Head of caudate nucleus (tissue), 42 donors: Measurements from ENCODE around the gene FAM98B.

Experiments used
- DNase-seq, 42 donors: peaks; one replicate each; pipeline versions ENCODE4 v3.0.0 to v3.0.0-alpha.2; 2020 to 2021; ENCODE audit warnings: mixed read lengths in 7 of 42
- intact Hi-C: fragments of 100-400 bp; cut with DNase I; formaldehyde crosslinking; loops from one replicate; pipeline ENCODE4 v1.15.0; 2022

Gene FAM98B

DNA sequence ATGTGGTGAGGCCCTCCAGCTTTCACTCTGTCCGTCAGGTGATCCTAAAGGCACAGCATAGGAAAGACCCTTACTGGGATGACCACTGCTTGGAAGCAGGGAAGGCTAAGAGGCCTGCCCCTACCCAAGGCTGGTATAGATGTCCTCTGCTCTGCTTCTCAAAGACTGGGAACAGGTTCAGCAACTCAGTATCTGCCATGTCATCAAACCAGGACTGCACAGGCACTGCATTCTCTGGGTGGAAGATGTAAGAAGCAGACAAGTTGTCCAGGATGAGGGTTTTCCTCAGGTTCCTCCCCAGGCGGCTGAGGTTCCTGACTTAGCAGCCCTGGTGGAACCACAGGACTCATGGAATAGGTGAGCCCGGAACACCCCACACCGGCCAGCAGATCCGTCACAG lies 4.7 kb downstream of the FAM98B start:
- intact Hi-C loops = no loop called here
- DNase-seq = no peak

DNA sequence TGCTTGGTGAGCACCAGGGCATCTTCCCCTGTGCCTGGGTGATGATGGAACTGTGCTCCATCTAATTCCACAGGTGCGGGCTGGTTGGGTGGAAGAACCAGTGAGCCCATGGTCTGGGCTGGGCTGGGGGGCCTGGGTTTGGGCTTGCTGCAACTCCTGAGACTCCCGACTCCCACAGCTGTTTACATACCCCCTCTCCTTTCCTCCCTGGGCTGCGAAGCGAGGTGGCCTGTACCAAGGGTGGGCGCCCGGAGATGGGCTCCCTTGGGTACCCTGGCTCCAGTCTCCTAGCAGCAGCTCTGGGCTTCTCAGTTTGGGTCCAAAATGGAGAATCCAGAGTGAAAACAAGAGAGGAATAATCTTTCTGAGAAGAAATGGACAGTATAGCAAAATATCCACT lies 5.6 kb downstream of the FAM98B start:
- intact Hi-C loops = no loop called here
- DNase-seq = no peak

DNA sequence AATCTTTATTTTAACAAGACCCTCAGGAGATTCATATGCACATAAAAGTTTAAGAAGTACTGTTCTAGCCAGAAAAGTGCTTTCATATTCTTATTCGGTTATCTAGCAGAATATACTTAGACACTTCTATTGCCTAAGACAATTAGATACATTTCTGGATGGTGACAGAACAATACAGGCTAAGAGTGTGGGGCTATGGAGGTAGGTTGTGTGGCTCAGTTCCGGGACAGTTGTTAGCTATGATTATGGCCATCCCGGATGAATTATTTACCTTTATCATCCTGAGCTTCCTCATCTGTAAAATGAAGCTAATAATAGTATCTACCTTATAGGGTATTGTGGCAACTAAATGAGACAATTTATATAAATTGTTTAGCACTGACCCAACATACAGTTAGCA lies 6.6 kb downstream of the FAM98B start:
- no peak for DNase-seq
- intact Hi-C loops = no loop called here

DNA sequence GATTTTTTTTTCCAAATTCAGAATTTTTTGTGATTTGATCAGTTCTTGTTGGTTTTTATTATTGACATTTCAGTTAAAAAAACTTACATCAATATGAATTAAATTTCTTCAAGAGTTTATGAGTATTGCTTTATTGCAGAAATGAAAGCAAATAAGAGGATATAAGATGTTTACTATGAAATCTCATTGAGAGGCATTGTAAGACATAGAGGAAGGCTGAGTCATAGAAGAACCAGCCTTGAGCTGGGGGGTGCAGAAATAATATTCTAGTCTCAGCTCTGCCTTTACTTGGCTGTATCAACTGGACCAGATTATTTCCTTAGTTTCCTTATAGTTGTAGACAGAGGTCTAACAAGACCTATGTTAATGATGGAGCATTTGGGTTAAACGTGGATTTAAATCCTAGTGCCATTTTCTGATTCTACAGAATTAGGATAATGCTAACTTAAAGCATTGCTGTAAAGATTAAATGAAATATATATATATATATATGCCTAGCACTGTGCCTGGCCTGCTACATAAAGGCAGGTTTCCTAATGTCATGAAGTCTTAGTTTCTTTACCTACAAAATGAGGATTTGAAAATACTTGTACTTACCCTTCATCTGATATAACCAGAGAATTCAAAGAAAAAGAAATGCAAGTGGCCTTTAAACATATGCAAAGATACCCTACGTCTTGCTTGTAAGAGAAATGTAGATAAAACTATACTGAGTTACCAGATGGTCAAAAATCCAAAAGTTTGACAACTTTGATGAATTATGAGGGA lies 7.3 kb downstream of the FAM98B start:
- no peak for DNase-seq
- intact Hi-C loops = no loop called here

DNA sequence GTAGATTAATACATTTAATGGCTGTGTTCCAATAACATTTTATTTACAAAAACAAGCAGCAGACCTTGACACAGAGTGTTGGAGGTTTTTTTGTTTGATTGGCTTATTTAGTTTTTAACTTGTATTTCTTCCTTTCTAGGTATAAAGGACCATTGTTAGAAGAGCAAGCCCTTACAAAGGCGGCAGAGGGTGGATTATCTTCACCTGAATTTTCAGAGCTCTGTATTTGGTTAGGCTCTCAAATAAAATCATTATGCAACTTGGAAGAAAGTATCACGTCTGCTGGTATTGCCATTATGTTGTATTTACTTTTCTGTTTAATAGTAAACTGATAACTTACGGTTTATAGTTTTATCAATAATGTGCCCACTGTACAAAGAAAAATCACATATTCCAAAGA lies 10.0 kb downstream of the FAM98B start:
- intact Hi-C loops = no loop called here
- DNase-seq = no peak

DNA sequence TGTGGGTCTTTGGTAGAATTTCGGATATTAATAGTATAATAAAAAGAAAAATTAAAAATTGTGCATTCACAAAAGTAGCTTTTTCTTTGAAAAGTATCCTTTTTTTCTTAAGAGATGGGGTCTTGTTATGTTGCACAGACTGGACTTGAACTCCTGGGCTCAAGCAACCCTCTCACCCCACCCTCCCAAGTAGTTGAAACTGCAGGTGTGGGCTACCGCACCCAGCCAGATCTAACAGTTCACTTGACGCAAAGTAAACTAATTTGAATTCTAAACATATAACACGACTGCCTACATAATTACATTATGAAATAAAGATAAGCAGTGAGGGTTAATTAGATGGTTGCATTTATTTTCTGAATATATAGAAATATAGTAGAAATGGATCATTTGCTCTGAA lies 10.7 kb downstream of the FAM98B start:
- intact Hi-C loops = no loop called here
- DNase-seq = no peak

DNA sequence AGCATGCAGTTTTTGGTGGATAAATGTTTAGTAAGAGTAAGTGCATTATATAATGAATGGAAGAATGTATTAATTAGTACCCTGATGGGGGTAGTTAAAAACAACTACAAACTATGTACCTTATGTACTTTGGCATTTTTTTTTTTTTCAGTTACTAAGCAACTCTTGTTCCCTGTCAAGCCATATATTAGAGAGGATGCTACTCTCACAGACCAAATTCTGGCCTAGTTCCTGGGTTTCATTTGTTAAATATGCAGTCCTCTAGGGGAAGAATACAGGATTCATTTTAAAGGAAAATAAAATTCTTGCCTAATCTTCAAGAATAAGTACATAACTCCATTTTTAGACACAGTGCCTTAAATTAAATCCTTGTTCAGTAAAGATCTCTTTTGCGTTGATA lies 16.9 kb downstream of the FAM98B start:
- no peak for DNase-seq
- intact Hi-C loops = loop anchor here (5.0 kb wide), 1 partner anchor 211 kb away; no protein-coding TSS in a partner anchor

DNA sequence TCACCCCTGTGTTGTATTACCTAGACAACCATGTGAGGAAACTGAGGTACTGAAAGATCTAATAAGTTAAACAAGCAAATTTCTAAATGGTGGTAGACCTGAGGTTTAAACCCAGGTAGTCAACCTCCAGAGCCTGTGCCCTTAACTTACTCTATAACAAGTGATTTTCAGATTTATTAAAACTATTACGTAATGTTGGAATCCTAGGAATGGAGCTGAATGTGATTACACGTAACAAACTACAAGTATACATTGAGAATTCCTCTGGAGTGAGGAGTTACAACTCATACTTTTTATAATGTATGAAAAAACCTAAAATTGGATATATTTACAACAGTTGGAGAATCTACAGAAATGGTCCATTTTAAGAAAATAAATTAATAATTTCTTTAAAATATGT lies 18.0 kb downstream of the FAM98B start:
- intact Hi-C loops = loop anchor here (5.0 kb wide), 1 partner anchor 210 kb away; no protein-coding TSS in a partner anchor

DNA sequence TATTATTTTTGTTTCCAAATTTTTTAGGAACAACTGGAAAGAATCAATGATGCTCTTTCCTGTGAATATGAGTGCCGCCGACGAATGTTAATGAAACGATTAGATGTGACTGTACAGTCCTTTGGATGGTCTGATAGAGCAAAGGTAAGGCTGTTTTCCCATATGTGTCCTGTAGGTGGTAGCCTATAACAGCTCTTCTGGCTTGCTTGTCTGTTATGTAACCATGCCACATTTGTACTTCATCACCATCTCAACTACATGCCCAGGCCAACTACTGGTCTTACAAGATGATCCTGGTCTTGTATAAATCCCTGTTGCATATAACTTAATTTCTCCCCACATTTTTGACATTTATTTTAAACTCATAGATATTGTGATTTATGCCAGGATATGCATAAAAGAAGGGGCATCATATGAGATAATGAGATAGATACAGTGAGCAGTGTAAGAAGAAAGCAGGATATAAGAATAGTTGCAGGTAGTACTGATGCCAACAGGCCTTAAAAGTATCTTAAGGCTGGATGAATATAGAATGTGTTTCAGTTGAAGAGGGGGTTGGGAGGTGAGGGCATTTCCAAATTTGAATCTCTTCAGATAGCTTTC lies 20.3 kb downstream of the FAM98B start:
- DNase-seq = peak in 25 of 42 donors; percentile 7 to 80 (median 45)
- intact Hi-C loops = loop anchor here (5.0 kb wide), 1 partner anchor 208 kb away; no protein-coding TSS in a partner anchor

More for the DNA sequence above, 18.0 kb downstream of the FAM98B start:
- DNase-seq = no peak

DNA sequence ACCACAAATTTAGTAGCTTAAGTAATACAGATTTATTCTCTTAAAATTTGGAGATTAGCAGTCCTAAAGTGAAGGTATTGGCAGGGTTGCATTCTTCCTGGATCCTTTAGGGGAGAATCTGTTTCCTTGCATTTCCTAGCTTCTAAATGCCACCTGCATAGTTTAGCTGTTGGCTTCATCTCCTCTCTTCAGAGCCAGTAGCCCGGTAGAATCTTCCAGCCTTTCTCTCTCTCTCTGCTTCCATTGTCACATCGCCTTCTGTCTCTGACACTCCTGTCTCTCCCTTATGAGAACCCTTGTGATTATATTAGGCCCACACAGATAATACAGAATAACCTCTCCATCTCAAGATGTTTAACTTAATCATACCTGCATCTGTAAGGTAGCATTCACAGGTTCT lies 21.4 kb downstream of the FAM98B start:
- intact Hi-C loops = no loop called here
- no peak for DNase-seq

DNA sequence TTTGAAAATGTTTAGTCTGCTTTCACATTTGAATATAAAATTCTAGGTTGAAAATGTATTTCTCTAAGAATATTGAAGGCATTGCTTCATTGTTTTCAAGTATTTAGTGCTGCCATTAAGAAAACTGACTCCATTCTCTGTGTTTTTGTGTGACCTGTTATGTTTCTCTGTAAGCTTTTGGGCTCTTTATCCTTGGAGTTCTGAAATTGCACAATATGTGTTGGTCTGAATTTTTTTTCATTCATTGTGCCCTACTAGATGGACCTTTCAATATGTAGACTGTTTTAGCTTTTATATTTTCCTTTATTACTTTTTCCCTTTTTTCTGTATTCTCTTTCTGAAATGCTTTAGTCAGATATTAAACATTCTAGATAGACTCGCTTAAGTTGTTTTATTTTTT lies 22.2 kb downstream of the FAM98B start:
- DNase-seq = no peak
- intact Hi-C loops = no loop called here

DNA sequence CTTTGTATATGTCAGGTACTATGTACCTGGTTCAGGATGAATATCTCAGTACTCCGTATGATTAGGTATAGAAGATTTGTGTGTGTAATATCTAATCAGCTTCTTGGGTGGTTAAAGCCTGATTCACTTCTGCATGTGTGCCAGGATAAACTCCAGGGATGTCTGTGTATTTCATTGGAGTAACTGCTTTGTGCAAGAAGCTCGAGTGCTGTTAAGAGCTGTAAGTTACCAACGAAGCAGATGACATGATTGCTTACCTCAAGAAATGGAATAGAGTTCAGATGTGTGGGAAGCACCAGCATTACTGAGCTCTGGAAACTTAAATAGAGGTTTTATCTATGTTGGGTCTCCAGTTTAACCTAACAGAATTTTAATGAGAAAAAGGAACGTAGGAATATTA lies 23.7 kb downstream of the FAM98B start:
- intact Hi-C loops = no loop called here
- peak in 2 of 42 donors; percentile 25 to 52 for DNase-seq

DNA sequence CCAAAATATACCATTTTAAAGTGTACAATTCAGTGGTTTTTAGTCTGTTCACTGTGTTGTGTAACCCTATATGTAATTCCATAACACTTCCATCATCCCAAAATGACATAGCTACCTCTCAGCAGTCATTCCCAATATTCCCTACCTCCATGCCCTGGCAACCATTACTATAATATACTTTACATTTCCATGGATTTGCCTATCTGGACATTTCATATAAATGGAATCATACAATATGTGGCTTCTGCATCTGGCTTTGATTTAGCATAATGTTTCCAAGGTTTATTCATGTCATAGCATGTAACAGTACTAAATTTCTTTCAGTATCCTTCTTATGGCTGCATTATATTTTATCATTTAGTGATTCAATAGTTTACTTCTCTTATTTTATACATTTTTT lies 25.3 kb downstream of the FAM98B start:
- intact Hi-C loops = no loop called here
- DNase-seq = no peak

DNA sequence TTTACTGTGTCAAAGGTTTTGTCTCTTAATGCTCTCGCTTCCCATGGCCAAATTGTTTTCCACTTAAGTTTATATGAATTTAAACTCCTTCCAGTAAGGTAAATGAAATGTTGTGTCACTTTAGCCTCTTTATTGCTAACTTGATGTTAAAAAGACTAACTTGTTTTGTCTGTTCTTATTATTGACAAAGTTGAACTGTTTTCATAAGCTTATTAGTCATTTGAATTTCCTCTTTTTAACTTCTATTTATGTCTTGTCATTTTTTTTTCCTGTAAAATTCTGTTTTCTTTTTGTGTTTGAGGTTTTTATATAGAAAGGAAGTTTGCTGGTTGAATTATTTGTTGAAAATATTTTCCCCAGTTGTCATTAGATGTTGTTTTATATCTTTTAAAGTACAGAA lies 25.8 kb downstream of the FAM98B start:
- intact Hi-C loops = no loop called here
- DNase-seq = no peak

DNA sequence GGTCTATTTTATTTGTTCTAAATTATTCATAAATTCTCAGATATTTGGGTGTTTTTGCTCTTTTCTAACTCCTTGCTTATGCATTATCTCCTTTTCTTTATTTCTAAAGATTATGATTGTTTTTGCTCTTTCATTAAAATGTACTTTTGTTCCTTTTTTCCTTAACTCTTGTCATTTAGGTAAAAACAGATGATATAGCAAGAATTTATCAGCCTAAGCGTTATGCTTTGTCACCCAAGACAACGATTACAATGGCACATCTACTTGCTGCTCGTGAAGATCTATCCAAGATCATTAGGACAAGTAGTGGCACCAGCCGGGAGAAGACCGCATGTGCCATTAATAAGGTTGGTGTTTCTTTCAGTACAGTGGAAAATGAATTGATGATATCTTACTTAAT lies 27.2 kb downstream of the FAM98B start:
- no peak for DNase-seq
- intact Hi-C loops = no loop called here

DNA sequence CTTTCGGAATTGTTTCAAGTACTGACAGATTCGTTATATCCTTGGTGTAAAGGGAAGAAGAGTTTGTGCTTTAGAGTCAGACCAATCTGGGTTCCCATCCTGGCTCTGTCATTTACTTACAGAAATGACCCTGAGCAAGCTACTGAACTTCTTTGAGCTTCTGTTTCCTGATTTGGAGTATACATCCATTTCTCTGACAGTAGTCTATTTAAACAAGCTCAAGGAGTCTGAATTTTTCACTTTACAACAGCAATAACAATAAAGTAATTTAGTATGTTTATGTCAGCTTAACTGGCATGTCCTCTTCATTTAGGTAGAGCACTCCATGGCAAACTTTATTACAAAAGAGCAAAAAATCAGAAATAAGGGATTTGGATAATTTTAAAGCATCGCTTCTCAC lies 27.8 kb downstream of the FAM98B start:
- no peak for DNase-seq
- intact Hi-C loops = no loop called here

DNA sequence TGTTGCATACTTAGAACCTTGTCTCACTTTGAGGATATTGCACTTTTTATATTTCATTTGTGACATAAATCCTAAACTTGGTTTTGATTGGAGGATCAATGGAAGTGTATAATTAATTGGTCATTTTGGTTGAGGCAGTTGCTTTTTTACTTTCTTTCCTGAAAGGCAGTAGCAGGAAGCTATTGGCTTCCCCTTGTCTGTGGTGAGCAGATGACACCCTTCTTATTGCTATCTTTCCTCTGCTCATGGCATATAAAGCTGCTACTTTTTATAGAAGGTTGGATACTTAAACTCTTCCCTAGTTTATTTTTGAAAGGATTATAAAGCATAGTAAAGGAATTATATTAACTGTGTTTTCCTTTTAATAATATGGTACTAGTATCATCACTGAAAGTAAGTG lies 28.6 kb downstream of the FAM98B start:
- intact Hi-C loops = no loop called here
- no peak for DNase-seq

DNA sequence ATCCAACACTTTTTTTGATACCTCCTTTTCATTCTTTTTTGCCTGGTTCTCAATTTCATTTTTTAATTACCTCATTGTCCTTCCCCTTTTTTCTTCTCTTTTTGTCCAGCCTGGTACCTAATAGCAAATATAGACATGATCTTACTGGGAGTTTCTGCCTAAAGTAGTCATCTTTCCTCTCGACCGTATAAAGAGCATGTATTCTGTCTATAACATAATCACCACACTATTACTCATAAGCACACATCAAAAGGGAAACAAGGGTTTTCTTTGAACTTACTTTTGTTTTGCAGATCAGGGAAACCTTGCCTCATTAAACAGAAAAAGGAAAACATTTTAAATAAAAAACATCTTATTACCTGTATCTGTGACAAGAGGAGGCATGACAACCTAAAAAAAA lies 33.0 kb downstream of the FAM98B start:
- intact Hi-C loops = no loop called here
- DNase-seq = no peak

DNA sequence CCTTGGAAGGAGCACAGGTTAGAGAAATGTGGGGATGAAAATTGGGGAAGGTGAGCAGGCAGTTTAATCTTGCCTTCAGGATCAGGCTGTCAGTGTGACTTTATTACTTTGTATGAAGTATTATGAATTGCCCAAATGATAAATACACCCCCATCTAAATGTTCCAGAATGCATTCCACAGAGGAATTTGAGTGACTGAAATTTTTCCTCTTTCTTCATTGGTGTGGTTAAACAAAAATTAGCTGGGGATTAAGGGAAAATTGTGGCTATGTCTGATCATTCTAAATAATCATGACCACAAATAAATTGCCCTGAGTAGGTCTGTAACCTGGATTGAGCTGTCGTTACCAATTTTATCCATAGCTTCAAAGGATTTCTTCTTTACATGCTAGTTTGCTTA lies 33.5 kb downstream of the FAM98B start:
- intact Hi-C loops = no loop called here
- no peak for DNase-seq

DNA sequence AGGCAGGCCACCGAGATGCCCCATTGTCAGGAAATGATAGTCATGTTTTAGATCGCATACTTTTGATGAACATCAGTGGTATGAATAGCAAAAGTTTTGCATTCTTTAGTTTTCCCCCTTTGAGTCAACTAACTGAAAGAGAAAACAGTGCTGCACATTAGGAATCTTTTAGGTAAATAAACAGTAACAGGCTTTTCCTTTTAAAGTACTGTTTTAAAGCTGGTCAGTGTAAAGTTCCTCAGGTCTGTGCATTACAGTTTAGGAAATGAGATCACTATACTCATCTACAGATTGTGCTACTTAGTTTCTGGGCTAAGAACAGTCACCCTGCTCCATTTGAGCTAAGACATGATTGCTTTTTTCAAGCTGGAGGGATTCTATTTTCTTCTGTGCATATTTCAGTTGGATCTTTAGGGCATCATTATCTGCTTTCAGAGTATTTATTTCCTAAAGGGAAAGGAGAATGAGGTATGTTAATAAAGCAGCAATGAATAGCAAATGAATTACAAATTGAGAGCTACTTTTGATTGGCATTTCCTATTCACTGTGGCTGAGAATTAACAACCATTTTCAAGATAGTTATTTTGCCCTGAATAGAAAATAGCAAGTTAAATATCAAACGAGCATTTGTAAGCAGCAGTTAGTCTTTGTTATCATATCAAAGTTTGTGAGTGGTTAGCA lies 36.5 kb downstream of the FAM98B start:
- intact Hi-C loops = no loop called here

DNA sequence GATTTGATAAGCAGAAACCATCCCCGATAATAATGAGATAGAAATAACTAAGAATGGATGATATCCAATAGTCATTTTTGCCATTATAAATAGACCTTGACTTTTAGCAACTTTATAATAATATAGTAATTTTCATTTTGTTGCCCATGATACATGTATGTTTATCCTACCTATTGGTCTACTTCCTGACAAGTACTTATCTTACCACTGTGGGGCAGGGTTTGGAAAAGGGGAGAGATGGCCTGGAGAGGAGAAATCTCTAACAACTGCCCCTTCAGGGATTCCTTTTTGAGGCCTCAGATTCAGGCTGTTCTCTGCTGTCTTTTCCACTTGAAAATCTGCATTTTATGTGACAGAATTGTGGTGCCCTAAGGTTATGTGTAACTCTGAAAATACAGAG lies 42.2 kb downstream of the FAM98B start:
- intact Hi-C loops = no loop called here

More for the DNA sequence above, 36.5 kb downstream of the FAM98B start:
- no peak for DNase-seq

More for the DNA sequence above, 42.2 kb downstream of the FAM98B start:
- no peak for DNase-seq
